H9 (cell line): Measurements from ENCODE around the gene TPCN2. TPM values are rescaled to one million over a fixed set of nuclear protein-coding genes. Genes with fewer than 3 reads are reported as not detected.

Experiments used
- DNase-seq: peaks from one replicate; pipeline ENCODE4 v3.0.0-alpha.2; 2017
- H2AFZ ChIP-seq: one replicate; pipeline ENCODE4 v1.6.1; 2013; ENCODE audit warnings: mild to moderate bottlenecking, low read length, control low read depth, moderate library complexity
- H2AK5ac ChIP-seq: 2 replicates; pipeline ENCODE4 v1.6.1; 2013; ENCODE audit warnings: low read length, control low read depth, mixed read lengths; ENCODE audit not compliant: insufficient read length
- H2BK120ac ChIP-seq: one replicate; pipeline ENCODE4 v1.6.1; 2013; ENCODE audit warnings: low read depth, mild to moderate bottlenecking, low read length, control low read depth, inconsistent platforms; ENCODE audit not compliant: poor library complexity, severe bottlenecking
- H2BK12ac ChIP-seq: 2 replicates; pipeline ENCODE4 v1.6.1; 2013; ENCODE audit warnings: low read length, control low read depth, mixed read lengths, low read depth; ENCODE audit not compliant: insufficient read length
- H2BK15ac ChIP-seq: 2 replicates; pipeline ENCODE4 v1.6.1; 2013; ENCODE audit warnings: low read depth, low read length, control low read depth
- H2BK20ac ChIP-seq: one replicate; pipeline ENCODE4 v1.6.1; 2013; ENCODE audit warnings: low read depth, mild to moderate bottlenecking, low read length, control low read depth, inconsistent platforms; ENCODE audit not compliant: poor library complexity, severe bottlenecking
- H2BK5ac ChIP-seq: 2 replicates; pipeline ENCODE4 v1.6.1; 2013; ENCODE audit warnings: low read length, control low read depth, mixed read lengths; ENCODE audit not compliant: insufficient read length
- H3K14ac ChIP-seq: 2 replicates; pipeline ENCODE4 v1.6.1; 2013; ENCODE audit warnings: low read length, control low read depth; ENCODE audit not compliant: insufficient read depth
- H3K18ac ChIP-seq: 2 replicates; pipeline ENCODE4 v1.6.1; 2013; ENCODE audit warnings: low read depth, mild to moderate bottlenecking, mixed read lengths, low read length, control low read depth; ENCODE audit not compliant: insufficient read length
- H3K23ac ChIP-seq: 2 replicates; pipeline ENCODE4 v1.6.1; 2013; ENCODE audit warnings: low read length, control low read depth, mixed read lengths, low read depth; ENCODE audit not compliant: insufficient read length
- H3K23me2 ChIP-seq: 2 replicates; pipeline ENCODE4 v1.6.1; 2013; ENCODE audit warnings: low read depth, mild to moderate bottlenecking, mixed read lengths, low read length, control low read depth; ENCODE audit not compliant: insufficient read length, poor library complexity, severe bottlenecking
- H3K27ac ChIP-seq: 2 replicates; pipeline ENCODE4 v1.5.1; 2013; ENCODE audit warnings: low read length, control low read depth, mixed read lengths, low read depth; ENCODE audit not compliant: insufficient read length
- H3K27me3 ChIP-seq: 2 replicates; pipeline ENCODE4 v1.6.1; 2013; ENCODE audit warnings: low read length, control low read depth, inconsistent platforms; ENCODE audit not compliant: insufficient read depth
- H3K4ac ChIP-seq: 2 replicates; pipeline ENCODE4 v1.6.1; 2013; ENCODE audit warnings: low read depth, mild to moderate bottlenecking, control low read depth, inconsistent platforms, low read length, moderate library complexity
- H3K4me1 ChIP-seq: 2 replicates; pipeline ENCODE4 v1.6.1; 2013; ENCODE audit warnings: low read length, control low read depth, inconsistent platforms; ENCODE audit not compliant: insufficient read depth
- H3K4me2 ChIP-seq: 2 replicates; pipeline ENCODE4 v1.6.1; 2013; ENCODE audit warnings: low read length, control low read depth, mixed read lengths; ENCODE audit not compliant: insufficient read length, insufficient read depth
- H3K56ac ChIP-seq: 2 replicates; pipeline ENCODE4 v1.6.1; 2013; ENCODE audit warnings: low read depth, mild to moderate bottlenecking, mixed read lengths, low read length, control low read depth; ENCODE audit not compliant: insufficient read length
- H3K79me1 ChIP-seq: 2 replicates; pipeline ENCODE4 v1.6.1; 2013; ENCODE audit warnings: low read depth, mild to moderate bottlenecking, moderate library complexity, low read length, control low read depth, inconsistent platforms; ENCODE audit not compliant: insufficient read depth, poor library complexity, severe bottlenecking
- H3K79me2 ChIP-seq: 2 replicates; pipeline ENCODE4 v1.6.1; 2013; ENCODE audit warnings: low read length, control low read depth, inconsistent platforms; ENCODE audit not compliant: insufficient read depth
- H3K9ac ChIP-seq: 2 replicates; pipeline ENCODE4 v1.6.1; 2013; ENCODE audit warnings: low read length, control low read depth, mixed read lengths; ENCODE audit not compliant: insufficient read length; ENCODE audit errors: extremely low read depth
- H3K9me3 ChIP-seq: one replicate; pipeline ENCODE4 v1.6.1; 2013; ENCODE audit warnings: low read depth, low read length, inconsistent platforms; ENCODE audit not compliant: control insufficient read depth
- H3T11ph ChIP-seq: one replicate; pipeline ENCODE4 v1.6.1; 2013; ENCODE audit warnings: mild to moderate bottlenecking, low read length, control low read depth, inconsistent platforms
- H4K20me1 ChIP-seq: one replicate; pipeline ENCODE4 v1.6.1; 2013; ENCODE audit not compliant: control insufficient read depth, insufficient read length, insufficient read depth
- H4K5ac ChIP-seq: 2 replicates; pipeline ENCODE4 v1.6.1; 2013; ENCODE audit warnings: low read depth, mild to moderate bottlenecking, mixed read lengths, low read length, control low read depth; ENCODE audit not compliant: insufficient read length
- H4K8ac ChIP-seq: replicated peaks from 2 replicates; pipeline ENCODE4 v1.6.1; 2013; ENCODE audit warnings: low read length, control low read depth, mixed read lengths, low read depth; ENCODE audit not compliant: insufficient read length
- H4K91ac ChIP-seq: 2 replicates; pipeline ENCODE4 v1.6.1; 2013; ENCODE audit warnings: low read depth, mild to moderate bottlenecking, moderate library complexity, mixed read lengths, low read length, control low read depth; ENCODE audit not compliant: insufficient read length
- H3K27ac Mint-ChIP-seq, 3 experiments: 2 replicates in 2 of 3; 3 replicates in 1 of 3; pipeline ENCODE4 v1.8.0; 2020 to 2021; ENCODE audit warnings: mixed read lengths in 3 of 3, mild to moderate bottlenecking in 1 of 3, moderate library complexity in 1 of 3
- H3K27me3 Mint-ChIP-seq: 2 replicates; pipeline ENCODE4 v1.8.0; 2021; ENCODE audit warnings: low read depth, mild to moderate bottlenecking, moderate library complexity, mixed read lengths
- H3K36me3 Mint-ChIP-seq, 3 experiments: 2 replicates in 2 of 3; 3 replicates in 1 of 3; pipeline ENCODE4 v1.8.0; 2020 to 2021; ENCODE audit warnings: low read depth in 3 of 3, mixed read lengths in 3 of 3; ENCODE audit not compliant: insufficient read depth in 1 of 3
- H3K4me1 Mint-ChIP-seq, 2 experiments: 2 replicates each; pipeline ENCODE4 v1.8.0; 2020; ENCODE audit warnings: mixed read lengths in 2 of 2
- H3K4me3 Mint-ChIP-seq, 2 experiments: 2 replicates in 1 of 2; 3 replicates in 1 of 2; pipeline ENCODE4 v1.8.0; 2020 to 2021; ENCODE audit warnings: mild to moderate bottlenecking in 2 of 2, mixed read lengths in 2 of 2, moderate library complexity in 1 of 2
- H3K9me3 Mint-ChIP-seq, 2 experiments: 2 replicates in 1 of 2; 3 replicates in 1 of 2; pipeline ENCODE4 v1.8.0; 2020; ENCODE audit warnings: mild to moderate bottlenecking in 2 of 2, mixed read lengths in 2 of 2, moderate library complexity in 1 of 2
- WGBS: extraction: QIAGEN DNeasy Blood & Tissue Kit; methylation state at CpG from one replicate; pipeline ENCODE4 v1.1.7; 2013; ENCODE audit warnings: missing lambda C conversion rate, low lambda C conversion rate, mixed read lengths; ENCODE audit not compliant: insufficient read length; ENCODE audit errors: extremely low coverage; 5-methylcytosine and 5-hydroxymethylcytosine counted together
- total RNA-seq: library from RNA; stranded (reverse); gene quantifications from 2 replicates; pipeline ENCODE4 v1.2.1, GENCODE V29; 2021
- TF ChIP-seq, protein P1 (sequence below): fragments of 200-600 bp; sonication (generic); conservative IDR thresholded peaks from 3 replicates; pipeline ENCODE4 v1.8.0; 2021; ENCODE audit warnings: antibody characterized with exemption, mild to moderate bottlenecking

TPCN2 gene
- total RNA-seq, 1 experiment from 2014 or later, result 16.8 TPM

DNA sequence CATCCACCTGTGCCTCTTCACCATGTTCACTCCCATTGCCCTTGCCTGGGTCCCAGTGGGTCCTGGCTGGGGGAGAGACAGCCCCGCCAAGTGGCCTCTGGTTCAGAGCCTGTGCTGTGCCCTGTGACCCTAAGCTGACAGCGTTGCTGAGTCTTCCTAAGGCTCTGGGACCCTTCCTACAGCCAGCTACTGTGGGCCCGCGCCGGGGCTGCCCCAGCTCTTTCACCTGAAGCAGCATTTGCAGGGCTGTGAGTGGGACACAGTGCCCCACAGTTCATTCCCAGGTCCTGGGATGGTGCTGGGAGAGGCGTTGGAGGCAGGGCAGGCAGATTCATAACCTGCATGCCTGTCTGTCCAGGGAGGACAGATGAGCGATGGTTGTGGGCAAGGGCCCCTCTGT is 10.7 kb downstream of the TPCN2 start:
- Mint-ChIP-seq H3K4me3 (no peak overlapping the region), H3K36me3 (peaks cover 3 to 34% (median 11%) of the 10 kb centered on the region in 3 experiments; a peak in 6 of 7 replicates), H3K9me3 (no peaks in the 10 kb centered on the region), H3K27ac (no peak overlapping the region), H3K4me1 (no peaks in the 10 kb centered on the region), H3K27me3 (no peaks in the 10 kb centered on the region)
- Histone ChIP-seq H4K8ac (no peak overlapping the region), H2AFZ (no peak overlapping the region), H3K18ac (no peak overlapping the region), H2BK15ac (no peak overlapping the region), H3K9me3 (no peaks in the 10 kb centered on the region), H4K91ac (no peak overlapping the region), H3K4me2 (no peak overlapping the region), H3K79me2 (peaks cover 3% of the 10 kb centered on the region; the same call in 1 of the 2 replicates), H3K9ac (no peak overlapping the region), H4K20me1 (no peaks in the 10 kb centered on the region), H2AK5ac (no peak overlapping the region), H3K4ac (no peak overlapping the region), H3K79me1 (no peaks in the 10 kb centered on the region), H3K56ac (no peak overlapping the region), H3K27ac (no peak overlapping the region), H2BK5ac (no peak overlapping the region), H3K4me1 (no peaks in the 10 kb centered on the region), H2BK20ac (no peak overlapping the region), H3K27me3 (no peaks in the 10 kb centered on the region), H3K14ac (no peak overlapping the region), H3K23ac (no peak overlapping the region), H2BK120ac (no peak overlapping the region), H3K23me2 (no peaks in the 10 kb centered on the region), H2BK12ac (no peak overlapping the region), H3T11ph (no peak overlapping the region), H4K5ac (no peak overlapping the region)
- TF ChIP-seq, protein P1, sequence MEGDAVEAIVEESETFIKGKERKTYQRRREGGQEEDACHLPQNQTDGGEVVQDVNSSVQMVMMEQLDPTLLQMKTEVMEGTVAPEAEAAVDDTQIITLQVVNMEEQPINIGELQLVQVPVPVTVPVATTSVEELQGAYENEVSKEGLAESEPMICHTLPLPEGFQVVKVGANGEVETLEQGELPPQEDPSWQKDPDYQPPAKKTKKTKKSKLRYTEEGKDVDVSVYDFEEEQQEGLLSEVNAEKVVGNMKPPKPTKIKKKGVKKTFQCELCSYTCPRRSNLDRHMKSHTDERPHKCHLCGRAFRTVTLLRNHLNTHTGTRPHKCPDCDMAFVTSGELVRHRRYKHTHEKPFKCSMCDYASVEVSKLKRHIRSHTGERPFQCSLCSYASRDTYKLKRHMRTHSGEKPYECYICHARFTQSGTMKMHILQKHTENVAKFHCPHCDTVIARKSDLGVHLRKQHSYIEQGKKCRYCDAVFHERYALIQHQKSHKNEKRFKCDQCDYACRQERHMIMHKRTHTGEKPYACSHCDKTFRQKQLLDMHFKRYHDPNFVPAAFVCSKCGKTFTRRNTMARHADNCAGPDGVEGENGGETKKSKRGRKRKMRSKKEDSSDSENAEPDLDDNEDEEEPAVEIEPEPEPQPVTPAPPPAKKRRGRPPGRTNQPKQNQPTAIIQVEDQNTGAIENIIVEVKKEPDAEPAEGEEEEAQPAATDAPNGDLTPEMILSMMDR, result no peak
- WGBS, result no CpG with 5 or more reads among the region's 7 CpGs
- DNase-seq, result no peak
